GM18511 (cell line): ENCODE data around the gene MDM4.

Source experiments
- ATAC-seq: cut with Tn5 transposase; IDR thresholded peaks from one replicate; pipeline ENCODE4 v1.9.1; 2021; ENCODE audit warnings: mild to moderate bottlenecking, moderate library complexity; ENCODE audit not compliant: unreplicated experiment

The MDM4 gene

DNA sequence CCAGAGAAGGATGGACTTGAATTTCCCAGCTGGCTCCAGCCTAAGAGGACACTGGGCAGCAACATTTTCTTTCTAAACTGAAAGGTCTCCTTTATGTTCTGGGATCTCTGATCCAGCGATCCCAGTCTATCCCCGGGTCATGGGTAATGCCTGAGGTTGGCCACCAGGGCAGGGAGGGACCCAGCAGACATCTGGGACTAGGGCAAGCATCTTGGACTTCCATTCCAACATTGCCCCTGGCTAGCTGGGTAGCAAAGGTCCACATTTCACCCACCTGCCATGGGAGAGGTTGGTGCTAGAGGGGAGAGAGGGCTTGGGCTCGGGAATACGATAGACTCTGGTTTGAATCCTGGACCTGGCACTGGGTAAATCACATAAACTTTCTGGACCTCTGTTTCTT, 84.8 kb downstream of the MDM4 start:
- ATAC-seq = no peak

DNA sequence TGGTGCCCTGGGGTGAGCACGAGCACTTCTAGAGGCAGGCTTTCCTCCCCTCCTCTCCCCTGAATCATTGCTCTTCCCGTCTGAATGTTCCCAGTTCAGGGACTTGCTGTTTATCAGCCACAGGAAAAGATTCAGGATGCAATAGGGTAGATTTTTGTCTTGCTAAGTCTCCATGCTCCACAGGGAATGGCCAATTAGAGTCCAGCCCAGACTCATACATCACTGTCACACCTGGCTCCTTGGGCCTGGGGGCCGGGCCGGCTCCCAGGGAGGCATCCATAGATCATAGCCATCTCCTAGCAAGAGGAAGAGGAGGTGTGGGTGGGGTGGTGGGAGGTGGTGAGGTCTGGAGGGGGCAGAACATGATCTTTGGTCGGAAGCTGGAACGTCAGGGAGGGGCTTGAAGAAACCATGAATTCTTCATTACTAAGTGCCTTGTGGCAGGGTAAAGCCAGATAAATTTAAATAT, 85.9 kb downstream of the MDM4 start:
- no peak for ATAC-seq

DNA sequence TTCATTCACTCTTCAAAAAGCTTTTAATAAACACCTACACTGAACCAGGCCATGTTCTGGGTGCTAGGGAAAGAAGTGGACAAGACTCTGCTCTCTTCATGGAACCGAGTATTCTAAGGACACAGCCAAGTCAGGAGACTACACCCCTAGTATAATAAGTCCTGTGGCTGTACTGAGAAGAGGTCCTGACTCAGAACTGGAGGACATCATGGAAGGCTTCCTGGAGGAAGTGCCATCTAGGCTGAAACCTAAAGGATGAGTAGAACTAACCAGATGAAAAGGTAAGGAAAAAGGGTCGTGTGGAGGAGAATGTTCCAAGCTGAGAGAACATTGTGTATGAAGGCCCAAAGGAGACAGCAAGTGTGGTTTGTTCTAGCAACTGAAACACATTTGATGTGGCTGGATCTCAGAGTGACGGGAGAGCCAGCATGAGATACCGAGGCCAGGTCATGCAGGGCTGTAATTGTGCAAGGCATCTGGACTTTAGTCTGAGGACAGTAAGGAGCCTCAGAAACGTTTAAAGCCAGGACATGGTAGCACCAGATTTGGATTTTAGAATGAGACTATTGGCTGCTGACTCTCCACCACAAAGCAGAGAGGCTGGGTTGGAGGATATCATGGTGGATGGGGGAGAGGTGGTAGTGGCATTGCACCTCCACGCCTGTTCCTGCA, 86.8 kb downstream of the MDM4 start:
- no peak for ATAC-seq

DNA sequence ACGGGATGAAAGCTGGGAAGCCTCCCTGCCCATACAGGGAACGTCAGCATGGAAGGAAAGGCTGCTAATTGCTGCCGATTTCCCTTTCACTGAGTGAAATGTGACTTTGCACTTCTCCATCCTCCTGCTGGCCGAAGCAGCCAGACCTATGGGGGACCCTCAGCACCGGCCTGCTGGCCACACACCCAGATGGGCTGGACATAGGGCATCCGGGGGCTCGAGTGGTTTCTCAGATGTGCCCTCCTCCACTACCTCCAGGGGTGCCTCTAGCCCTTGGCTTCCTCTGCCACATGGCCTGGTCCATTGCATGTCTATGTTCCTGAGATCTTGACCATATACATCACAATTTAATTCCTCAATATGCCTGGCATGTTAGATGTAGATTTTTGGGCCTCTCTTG, 89.6 kb downstream of the MDM4 start:
- no peak for ATAC-seq
